A204.1 (cell line): ENCODE measurements around the gene PLLP.

Experiments used
- FAIRE-seq: peaks from 2 replicates; lab custom pipeline; 2012; peaks lifted over from hg19 to GRCh38; lab: Jason Lieb, UNC

The PLLP gene

DNA sequence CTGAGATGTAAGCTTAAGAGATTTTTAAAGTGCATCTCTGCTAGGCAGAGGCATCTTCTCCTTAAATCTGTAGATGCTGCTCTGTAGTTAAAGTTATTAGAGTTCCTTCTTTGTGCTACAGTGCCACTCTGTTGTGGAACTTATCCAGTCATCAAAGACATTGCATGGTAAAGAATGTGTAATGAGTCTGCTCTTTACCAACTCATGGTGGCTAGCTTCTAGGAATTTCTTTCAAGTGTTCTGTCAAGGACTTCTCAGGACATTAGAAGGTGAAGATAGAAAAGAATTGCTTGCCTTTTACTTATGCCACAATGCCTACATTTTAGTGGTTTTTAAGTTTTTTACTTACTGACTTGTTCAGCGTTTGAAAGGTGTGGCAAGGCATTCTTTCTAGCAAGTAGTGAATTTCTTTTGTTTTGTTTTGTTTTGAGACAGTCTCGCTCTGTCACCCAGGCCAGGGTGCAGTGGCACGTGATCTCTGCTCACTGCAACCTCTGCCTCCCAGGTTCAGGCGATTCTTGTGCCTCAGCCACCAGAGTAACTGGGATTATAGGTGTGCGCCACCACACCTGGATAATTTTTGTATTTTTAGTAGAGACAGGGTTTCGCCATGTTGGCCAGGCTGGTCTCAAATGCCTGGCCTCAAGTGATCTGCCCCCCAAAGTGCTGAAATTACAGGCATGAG is 59.7 kb downstream of the PLLP start:
- no peak for FAIRE-seq

GRCh38 chr16:57223057-57223456 is 61.4 kb downstream of the PLLP start:
- FAIRE-seq, result no peak

GRCh38 chr16:57216968-57217367 is 67.5 kb downstream of the PLLP start:
- no peak for FAIRE-seq

- FAIRE-seq, result no peak
Measured at GRCh38 chr16:57213462-57213861, 71.0 kb downstream of the PLLP start.

- no peak for FAIRE-seq
Measured at GRCh38 chr16:57209780-57210179, 74.7 kb downstream of the PLLP start.

- no peak for FAIRE-seq
Measured at GRCh38 chr16:57208926-57209325, 75.5 kb downstream of the PLLP start.
